ENCODE results near the gene NDUFS4.
"Not testable (repeated sequence)": the region's sequence is repeated elsewhere in the genome, so short reads cannot be mapped to it uniquely, and the experiment has no call there.

Gene NDUFS4

GRCh38 chr5:53665313-53665712 lies 104.9 kb downstream of the NDUFS4 start:
- DNase-seq (ENCODE audit: low read depth in 3 of 3) = not testable (repeated sequence)

- no peak for DNase-seq (ENCODE audit: low read depth in 3 of 3)
Measured at GRCh38 chr5:53667621-53668020, 107.2 kb downstream of the NDUFS4 start.

DNA sequence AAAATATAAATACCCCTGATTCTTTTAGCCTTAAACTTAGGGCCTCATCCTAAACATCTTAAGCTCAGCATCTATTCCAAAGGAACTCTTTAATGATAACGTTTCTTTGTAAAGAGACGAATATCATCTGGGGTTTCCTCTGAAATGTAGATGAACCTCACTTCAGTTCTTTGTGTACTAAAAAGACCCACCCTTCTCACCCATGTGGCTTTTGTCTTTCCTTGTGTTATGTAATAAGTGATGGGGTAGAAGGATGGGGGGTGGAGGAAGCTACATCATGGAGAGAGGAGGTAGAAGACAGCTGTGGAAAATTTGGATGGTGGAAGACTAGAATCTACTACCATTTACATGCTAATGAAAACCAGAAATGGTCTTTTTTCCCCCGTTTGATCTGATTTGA lies 111.0 kb downstream of the NDUFS4 start:
- DNase-seq (ENCODE audit: low read depth in 3 of 3) = no peak

GRCh38 chr5:53674121-53674520 lies 113.7 kb downstream of the NDUFS4 start:
- DNase-seq (ENCODE audit: low read depth in 3 of 3) = no peak

- DNase-seq (ENCODE audit: low read depth in 3 of 3) = no peak
Measured at GRCh38 chr5:53677632-53678031, 117.2 kb downstream of the NDUFS4 start.

DNA sequence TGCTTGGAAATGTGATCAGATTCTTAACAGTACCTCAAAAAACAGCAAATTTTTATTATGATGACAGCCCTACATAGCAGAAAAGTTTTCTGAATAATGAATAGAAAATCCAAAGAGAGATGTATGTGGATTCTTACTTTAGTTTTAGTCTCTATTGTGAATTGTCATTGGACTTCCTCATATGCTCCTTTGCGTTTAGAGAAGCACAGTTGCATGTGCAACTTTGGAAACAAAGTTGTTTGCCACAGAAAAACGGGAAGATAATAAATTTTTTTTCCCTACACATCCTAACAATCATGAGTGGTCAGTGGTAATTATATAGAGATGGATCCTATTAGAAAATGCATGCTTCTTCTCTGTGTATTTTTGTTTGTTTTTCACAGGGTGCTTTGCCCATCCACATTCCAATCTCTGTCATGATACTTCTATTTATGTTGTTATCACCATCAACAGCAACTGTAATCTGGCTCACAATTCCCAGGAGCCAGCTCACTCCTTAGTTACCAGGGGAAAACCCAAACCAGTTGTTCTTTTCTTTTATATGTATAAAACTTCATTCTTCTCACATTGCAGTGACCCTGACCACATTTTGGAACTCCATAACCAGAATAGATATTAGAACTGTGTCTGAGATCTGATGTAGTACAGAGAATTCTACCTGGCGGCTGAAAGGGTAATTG lies 118.7 kb downstream of the NDUFS4 start:
- DNase-seq (ENCODE audit: low read depth in 3 of 3) = no peak

- DNase-seq (ENCODE audit: low read depth in 3 of 3) = no peak
Measured at GRCh38 chr5:53681079-53681478, 120.6 kb downstream of the NDUFS4 start.

GRCh38 chr5:53691014-53691413 lies 130.6 kb downstream of the NDUFS4 start:
- no peak for DNase-seq (ENCODE audit: low read depth in 3 of 3)

- DNase-seq (ENCODE audit: low read depth in 3 of 3) = no peak
Measured at GRCh38 chr5:53694520-53695022, 134.1 kb downstream of the NDUFS4 start.

GRCh38 chr5:53710405-53710804 lies 150.0 kb downstream of the NDUFS4 start:
- DNase-seq (ENCODE audit: low read depth in 3 of 3) = not testable (repeated sequence)

- no peak for DNase-seq (ENCODE audit: low read depth in 3 of 3)
Measured at GRCh38 chr5:53712327-53712726, 151.9 kb downstream of the NDUFS4 start.

DNA sequence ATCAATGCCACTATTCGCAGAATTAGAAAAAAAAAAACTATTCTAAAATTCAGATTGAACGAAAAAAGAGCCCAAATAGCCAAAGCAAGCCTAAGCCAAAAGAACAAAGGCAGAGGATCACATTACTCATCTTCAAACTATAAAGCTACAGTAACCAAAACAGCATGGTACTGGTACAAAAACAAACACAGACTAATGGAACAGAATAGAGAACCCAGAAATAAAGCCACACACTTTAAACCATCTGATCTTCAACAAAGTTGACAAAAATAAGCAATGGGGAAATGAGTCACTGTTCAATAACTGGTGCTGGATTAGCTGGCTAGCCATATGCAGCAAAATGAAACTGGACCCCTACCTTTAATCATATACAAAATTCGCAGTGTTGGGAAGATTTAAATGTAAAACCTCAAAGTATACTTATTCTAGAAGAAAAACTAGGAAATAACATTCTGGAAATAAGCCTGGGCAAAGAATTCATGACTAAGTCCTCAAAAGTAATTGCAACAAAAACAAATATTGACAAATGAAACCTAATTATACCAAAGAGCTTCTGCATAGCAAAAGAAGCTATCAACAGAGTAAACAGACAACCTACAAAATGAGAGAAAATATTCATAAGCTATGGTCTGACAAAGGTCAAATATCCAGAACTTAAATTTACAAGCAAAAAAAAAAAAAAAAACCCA lies 153.7 kb downstream of the NDUFS4 start:
- DNase-seq (ENCODE audit: low read depth in 3 of 3) = no peak

DNA sequence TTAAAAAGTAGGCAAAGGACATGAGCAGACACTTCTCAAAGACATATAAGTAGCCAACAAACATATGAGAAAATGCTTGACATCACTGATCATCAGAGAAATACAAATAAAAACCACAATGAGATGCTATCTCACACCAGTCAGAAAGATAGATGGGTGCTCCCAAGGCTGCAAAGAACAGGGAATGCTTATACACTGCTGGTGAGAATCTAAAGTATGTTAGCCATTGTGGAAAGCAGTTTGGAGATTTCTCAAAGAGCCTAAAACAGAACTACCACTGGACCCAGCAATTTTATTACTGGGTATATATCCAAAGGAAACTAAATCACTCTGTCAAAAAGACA lies 154.2 kb downstream of the NDUFS4 start:
- DNase-seq (ENCODE audit: low read depth in 3 of 3) = no peak

- DNase-seq (ENCODE audit: low read depth in 3 of 3) = no peak
Measured at GRCh38 chr5:53726121-53726520, 165.7 kb downstream of the NDUFS4 start.

DNA sequence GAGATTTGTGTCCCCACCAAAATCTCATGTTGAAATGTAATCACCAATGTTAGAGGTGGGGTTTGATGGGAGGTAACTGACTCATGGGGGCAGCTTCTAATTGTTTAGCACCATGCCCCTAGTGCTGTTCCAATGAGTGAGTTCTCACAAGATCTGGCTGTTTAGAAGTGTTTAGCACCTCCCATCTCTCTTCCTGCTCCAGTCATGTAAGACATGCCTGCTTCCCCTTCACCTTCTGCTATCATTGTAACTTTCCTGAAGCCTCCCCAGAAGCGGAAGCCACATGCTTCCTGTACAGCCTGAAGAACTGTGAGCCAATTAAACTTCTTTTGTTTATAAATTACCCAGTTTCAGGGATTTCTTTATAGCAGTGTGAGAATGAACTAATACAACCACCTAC lies 170.5 kb downstream of the NDUFS4 start:
- no peak for DNase-seq (ENCODE audit: low read depth in 3 of 3)
